GM18868 (cell line): ENCODE data around the gene MAST4.

ENCODE experiments used
- ATAC-seq: cut with Tn5 transposase; IDR thresholded peaks from one replicate; pipeline ENCODE4 v1.9.1; 2021; ENCODE audit warnings: mild to moderate bottlenecking, moderate library complexity; ENCODE audit not compliant: unreplicated experiment

The MAST4 gene

GRCh38 chr5:66867618-66868322 lies 271.6 kb downstream of the MAST4 start:
- no peak for ATAC-seq

GRCh38 chr5:66869347-66869746 lies 273.2 kb downstream of the MAST4 start:
- ATAC-seq: no peak

GRCh38 chr5:66870708-66871107 lies 274.5 kb downstream of the MAST4 start:
- no peak for ATAC-seq

GRCh38 chr5:66871651-66872050 lies 275.5 kb downstream of the MAST4 start:
- no peak for ATAC-seq

- no peak for ATAC-seq
These were observed 276.6 kb downstream of the MAST4 start for GRCh38 chr5:66872736-66873331.

GRCh38 chr5:66874004-66874403 lies 277.8 kb downstream of the MAST4 start:
- ATAC-seq: no peak

- no peak for ATAC-seq
These were observed 279.1 kb downstream of the MAST4 start for GRCh38 chr5:66875315-66875714.

GRCh38 chr5:66876266-66876807 lies 280.1 kb downstream of the MAST4 start:
- no peak for ATAC-seq

- ATAC-seq: no peak
These were observed 281.6 kb downstream of the MAST4 start for GRCh38 chr5:66877843-66878242.

- no peak for ATAC-seq
These were observed 284.2 kb downstream of the MAST4 start for GRCh38 chr5:66880401-66880800.

GRCh38 chr5:66881480-66882161 lies 285.4 kb downstream of the MAST4 start:
- ATAC-seq: no peak

GRCh38 chr5:66882606-66883227 lies 286.5 kb downstream of the MAST4 start:
- ATAC-seq: no peak

- ATAC-seq: no peak
These were observed 288.5 kb downstream of the MAST4 start for GRCh38 chr5:66884564-66885243.

GRCh38 chr5:66886941-66887340 lies 290.7 kb downstream of the MAST4 start:
- ATAC-seq: no peak

- no peak for ATAC-seq
These were observed 292.4 kb downstream of the MAST4 start for GRCh38 chr5:66888613-66889012.

GRCh38 chr5:66889056-66889455 lies 292.9 kb downstream of the MAST4 start:
- ATAC-seq: no peak

GRCh38 chr5:66889524-66889923 lies 293.3 kb downstream of the MAST4 start:
- ATAC-seq: no peak

GRCh38 chr5:66891184-66891925 lies 295.2 kb downstream of the MAST4 start:
- no peak for ATAC-seq

GRCh38 chr5:66892716-66893115 lies 296.5 kb downstream of the MAST4 start:
- ATAC-seq: no peak
